Upper lobe of right lung (tissue), 1 donor: Measurements from ENCODE around the gene FER. TPM values are rescaled to one million over a fixed set of nuclear protein-coding genes. Genes with fewer than 3 reads are reported as not detected.

Experiments
- ATAC-seq: fragments of 200-7000 bp; cut with Tn5 transposase; one replicate; pipeline ENCODE4 v1.9.1; 2020; ENCODE audit warnings: mild to moderate bottlenecking, moderate library complexity
- DNase-seq: peaks from one replicate; pipeline ENCODE4 v3.0.0-alpha.2; 2020
- H3K27ac ChIP-seq: fragments of 200-600 bp; one replicate; pipeline ENCODE4 v1.8.0; 2022
- H3K27me3 ChIP-seq: fragments of 200-600 bp; one replicate; pipeline ENCODE4 v1.8.0; 2022; ENCODE audit warnings: mild to moderate bottlenecking
- H3K36me3 ChIP-seq: fragments of 200-600 bp; one replicate; pipeline ENCODE4 v1.8.0; 2022
- H3K4me1 ChIP-seq: fragments of 200-600 bp; one replicate; pipeline ENCODE4 v1.8.0; 2022
- H3K4me3 ChIP-seq: fragments of 200-600 bp; one replicate; pipeline ENCODE4 v1.8.0; 2022; ENCODE audit warnings: mild to moderate bottlenecking
- H3K9me3 ChIP-seq: fragments of 200-600 bp; one replicate; pipeline ENCODE4 v1.8.0; 2022
- CTCF ChIP-seq: fragments of 200-600 bp; IDR thresholded peaks from one replicate; pipeline ENCODE4 v1.8.0; 2022; ENCODE audit warnings: antibody characterized with exemption
- intact Hi-C: fragments of 100-400 bp; cut with DNase I; formaldehyde crosslinking; loops from one replicate; pipeline ENCODE4 v1.11.0; 2022
- total RNA-seq: library from RNA; stranded (reverse); fragmentation: NEBNext Ultra II Directional; extraction: Animal tissue kit (Norgen Biotek cat#: 25700); gene quantifications from one replicate; pipeline ENCODE4 v1.2.1, GENCODE V29; 2021
- donor health status: DM: no; HTN: yes; CAD: no; lungs with severe emphysema.

The FER gene
- total RNA-seq, 1 donor from 2014 or later: 33.6 TPM

GRCh38 chr5:109218818-109219217, 471.1 kb downstream of the FER start:
- no peaks in the 10 kb centered on the region for H3K36me3 ChIP-seq
- H3K27ac ChIP-seq: no peak overlapping the region
- H3K4me1 ChIP-seq: no peaks in the 10 kb centered on the region
- TF ChIP-seq CTCF: no peak
- H3K9me3 ChIP-seq: no peaks in the 10 kb centered on the region
- no peak overlapping the region for H3K4me3 ChIP-seq
- no peak for ATAC-seq
- intact Hi-C loops: no loop called here
- no peaks in the 10 kb centered on the region for H3K27me3 ChIP-seq
- DNase-seq: no peak

- Histone ChIP-seq H3K9me3 (no peaks in the 10 kb centered on the region), H3K4me3 (no peak overlapping the region), H3K27ac (no peak overlapping the region), H3K4me1 (no peaks in the 10 kb centered on the region), H3K27me3 (no peaks in the 10 kb centered on the region), H3K36me3 (no peaks in the 10 kb centered on the region)
- no peak for ATAC-seq
- no peak for DNase-seq
- TF ChIP-seq CTCF: no peak
- intact Hi-C loops: no loop called here
These were observed 475.8 kb downstream of the FER start for GRCh38 chr5:109223531-109223930.

- no peak for DNase-seq
- H3K4me3 ChIP-seq: no peak overlapping the region
- no peak for ATAC-seq
- H3K27ac ChIP-seq: no peak overlapping the region
- H3K36me3 ChIP-seq: no peaks in the 10 kb centered on the region
- no peaks in the 10 kb centered on the region for H3K9me3 ChIP-seq
- H3K4me1 ChIP-seq: no peaks in the 10 kb centered on the region
- TF ChIP-seq CTCF: no peak
- no peaks in the 10 kb centered on the region for H3K27me3 ChIP-seq
- intact Hi-C loops: no loop called here
These were observed 476.7 kb downstream of the FER start for GRCh38 chr5:109224276-109224882.

- intact Hi-C loops: no loop called here
- Histone ChIP-seq H3K27me3 (no peaks in the 10 kb centered on the region), H3K9me3 (no peaks in the 10 kb centered on the region), H3K4me1 (no peaks in the 10 kb centered on the region), H3K36me3 (no peaks in the 10 kb centered on the region), H3K27ac (no peak overlapping the region), H3K4me3 (no peak overlapping the region)
- no peak for ATAC-seq
- no peak for DNase-seq
- no peak for TF ChIP-seq CTCF
These were observed 478.3 kb downstream of the FER start for GRCh38 chr5:109225716-109226625.

- Histone ChIP-seq H3K4me1 (no peaks in the 10 kb centered on the region), H3K36me3 (no peaks in the 10 kb centered on the region), H3K9me3 (no peaks in the 10 kb centered on the region), H3K4me3 (no peak overlapping the region), H3K27ac (no peak overlapping the region), H3K27me3 (no peaks in the 10 kb centered on the region)
- intact Hi-C loops: no loop called here
- TF ChIP-seq CTCF: no peak
- ATAC-seq: no peak
- no peak for DNase-seq
These were observed 482.7 kb downstream of the FER start for GRCh38 chr5:109230369-109230768.
